SH-SY5Y (cell line): ENCODE measurements around the gene DDX39A.

ENCODE experiments used
- GATA2 ChIP-seq: IDR thresholded peaks from 2 replicates; pipeline ENCODE4 v1.6.1; 2011; ENCODE audit warnings: mild to moderate bottlenecking, low read depth, low read length
- GATA3 ChIP-seq: IDR thresholded peaks from 2 replicates; pipeline ENCODE4 v1.6.1; 2011; ENCODE audit warnings: low read depth, mild to moderate bottlenecking, low read length, moderate library complexity

Gene DDX39A

DNA sequence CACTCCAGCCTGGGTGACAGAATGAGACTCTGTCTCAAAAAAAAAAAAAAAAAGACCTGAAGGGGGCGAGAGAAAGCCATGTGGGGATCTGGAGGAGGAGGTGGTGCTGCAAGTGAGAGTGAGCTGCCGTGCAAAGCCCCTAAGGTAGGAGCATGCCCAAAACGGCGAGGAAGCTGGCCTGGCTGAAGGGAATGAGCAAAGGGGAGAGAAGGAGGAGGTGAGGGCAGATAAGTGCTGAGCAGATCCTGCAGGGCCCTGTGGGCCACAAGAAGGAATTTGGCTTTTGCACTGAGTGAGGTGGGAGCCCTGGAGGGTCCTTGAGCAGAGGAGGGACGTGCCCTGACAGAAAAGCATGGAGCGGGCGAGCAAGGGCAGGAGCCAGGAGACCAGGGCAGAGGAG lies 57.3 kb downstream of the DDX39A start:
- no peak for TF ChIP-seq GATA2
- no peak for TF ChIP-seq GATA3
